H9 (cell line): Measurements from ENCODE around the gene HOXC12. TPM values are rescaled to one million over a fixed set of nuclear protein-coding genes. Genes with fewer than 3 reads are reported as not detected.

Experiments used
- DNase-seq: peaks from one replicate; pipeline ENCODE4 v3.0.0-alpha.2; 2017
- H2AFZ ChIP-seq: one replicate; pipeline ENCODE4 v1.6.1; 2013; ENCODE audit warnings: mild to moderate bottlenecking, low read length, control low read depth, moderate library complexity
- H2AK5ac ChIP-seq: 2 replicates; pipeline ENCODE4 v1.6.1; 2013; ENCODE audit warnings: low read length, control low read depth, mixed read lengths; ENCODE audit not compliant: insufficient read length
- H2BK120ac ChIP-seq: one replicate; pipeline ENCODE4 v1.6.1; 2013; ENCODE audit warnings: low read depth, mild to moderate bottlenecking, low read length, control low read depth, inconsistent platforms; ENCODE audit not compliant: poor library complexity, severe bottlenecking
- H2BK12ac ChIP-seq: 2 replicates; pipeline ENCODE4 v1.6.1; 2013; ENCODE audit warnings: low read length, control low read depth, mixed read lengths, low read depth; ENCODE audit not compliant: insufficient read length
- H2BK15ac ChIP-seq: 2 replicates; pipeline ENCODE4 v1.6.1; 2013; ENCODE audit warnings: low read depth, low read length, control low read depth
- H2BK20ac ChIP-seq: one replicate; pipeline ENCODE4 v1.6.1; 2013; ENCODE audit warnings: low read depth, mild to moderate bottlenecking, low read length, control low read depth, inconsistent platforms; ENCODE audit not compliant: poor library complexity, severe bottlenecking
- H2BK5ac ChIP-seq: 2 replicates; pipeline ENCODE4 v1.6.1; 2013; ENCODE audit warnings: low read length, control low read depth, mixed read lengths; ENCODE audit not compliant: insufficient read length
- H3K14ac ChIP-seq: 2 replicates; pipeline ENCODE4 v1.6.1; 2013; ENCODE audit warnings: low read length, control low read depth; ENCODE audit not compliant: insufficient read depth
- H3K18ac ChIP-seq: 2 replicates; pipeline ENCODE4 v1.6.1; 2013; ENCODE audit warnings: low read depth, mild to moderate bottlenecking, mixed read lengths, low read length, control low read depth; ENCODE audit not compliant: insufficient read length
- H3K23ac ChIP-seq: 2 replicates; pipeline ENCODE4 v1.6.1; 2013; ENCODE audit warnings: low read length, control low read depth, mixed read lengths, low read depth; ENCODE audit not compliant: insufficient read length
- H3K23me2 ChIP-seq: 2 replicates; pipeline ENCODE4 v1.6.1; 2013; ENCODE audit warnings: low read depth, mild to moderate bottlenecking, mixed read lengths, low read length, control low read depth; ENCODE audit not compliant: insufficient read length, poor library complexity, severe bottlenecking
- H3K27ac ChIP-seq: 2 replicates; pipeline ENCODE4 v1.5.1; 2013; ENCODE audit warnings: low read length, control low read depth, mixed read lengths, low read depth; ENCODE audit not compliant: insufficient read length
- H3K27me3 ChIP-seq: 2 replicates; pipeline ENCODE4 v1.6.1; 2013; ENCODE audit warnings: low read length, control low read depth, inconsistent platforms; ENCODE audit not compliant: insufficient read depth
- H3K4ac ChIP-seq: 2 replicates; pipeline ENCODE4 v1.6.1; 2013; ENCODE audit warnings: low read depth, mild to moderate bottlenecking, control low read depth, inconsistent platforms, low read length, moderate library complexity
- H3K4me1 ChIP-seq: 2 replicates; pipeline ENCODE4 v1.6.1; 2013; ENCODE audit warnings: low read length, control low read depth, inconsistent platforms; ENCODE audit not compliant: insufficient read depth
- H3K4me2 ChIP-seq: 2 replicates; pipeline ENCODE4 v1.6.1; 2013; ENCODE audit warnings: low read length, control low read depth, mixed read lengths; ENCODE audit not compliant: insufficient read length, insufficient read depth
- H3K56ac ChIP-seq: 2 replicates; pipeline ENCODE4 v1.6.1; 2013; ENCODE audit warnings: low read depth, mild to moderate bottlenecking, mixed read lengths, low read length, control low read depth; ENCODE audit not compliant: insufficient read length
- H3K79me1 ChIP-seq: 2 replicates; pipeline ENCODE4 v1.6.1; 2013; ENCODE audit warnings: low read depth, mild to moderate bottlenecking, moderate library complexity, low read length, control low read depth, inconsistent platforms; ENCODE audit not compliant: insufficient read depth, poor library complexity, severe bottlenecking
- H3K79me2 ChIP-seq: 2 replicates; pipeline ENCODE4 v1.6.1; 2013; ENCODE audit warnings: low read length, control low read depth, inconsistent platforms; ENCODE audit not compliant: insufficient read depth
- H3K9ac ChIP-seq: 2 replicates; pipeline ENCODE4 v1.6.1; 2013; ENCODE audit warnings: low read length, control low read depth, mixed read lengths; ENCODE audit not compliant: insufficient read length; ENCODE audit errors: extremely low read depth
- H3K9me3 ChIP-seq: one replicate; pipeline ENCODE4 v1.6.1; 2013; ENCODE audit warnings: low read depth, low read length, inconsistent platforms; ENCODE audit not compliant: control insufficient read depth
- H3T11ph ChIP-seq: one replicate; pipeline ENCODE4 v1.6.1; 2013; ENCODE audit warnings: mild to moderate bottlenecking, low read length, control low read depth, inconsistent platforms
- H4K20me1 ChIP-seq: one replicate; pipeline ENCODE4 v1.6.1; 2013; ENCODE audit not compliant: control insufficient read depth, insufficient read length, insufficient read depth
- H4K5ac ChIP-seq: 2 replicates; pipeline ENCODE4 v1.6.1; 2013; ENCODE audit warnings: low read depth, mild to moderate bottlenecking, mixed read lengths, low read length, control low read depth; ENCODE audit not compliant: insufficient read length
- H4K8ac ChIP-seq: replicated peaks from 2 replicates; pipeline ENCODE4 v1.6.1; 2013; ENCODE audit warnings: low read length, control low read depth, mixed read lengths, low read depth; ENCODE audit not compliant: insufficient read length
- H4K91ac ChIP-seq: 2 replicates; pipeline ENCODE4 v1.6.1; 2013; ENCODE audit warnings: low read depth, mild to moderate bottlenecking, moderate library complexity, mixed read lengths, low read length, control low read depth; ENCODE audit not compliant: insufficient read length
- H3K27ac Mint-ChIP-seq, 3 experiments: 2 replicates in 2 of 3; 3 replicates in 1 of 3; pipeline ENCODE4 v1.8.0; 2020 to 2021; ENCODE audit warnings: mixed read lengths in 3 of 3, mild to moderate bottlenecking in 1 of 3, moderate library complexity in 1 of 3
- H3K27me3 Mint-ChIP-seq: 2 replicates; pipeline ENCODE4 v1.8.0; 2021; ENCODE audit warnings: low read depth, mild to moderate bottlenecking, moderate library complexity, mixed read lengths
- H3K36me3 Mint-ChIP-seq, 3 experiments: 2 replicates in 2 of 3; 3 replicates in 1 of 3; pipeline ENCODE4 v1.8.0; 2020 to 2021; ENCODE audit warnings: low read depth in 3 of 3, mixed read lengths in 3 of 3; ENCODE audit not compliant: insufficient read depth in 1 of 3
- H3K4me1 Mint-ChIP-seq, 2 experiments: 2 replicates each; pipeline ENCODE4 v1.8.0; 2020; ENCODE audit warnings: mixed read lengths in 2 of 2
- H3K4me3 Mint-ChIP-seq, 2 experiments: 2 replicates in 1 of 2; 3 replicates in 1 of 2; pipeline ENCODE4 v1.8.0; 2020 to 2021; ENCODE audit warnings: mild to moderate bottlenecking in 2 of 2, mixed read lengths in 2 of 2, moderate library complexity in 1 of 2
- H3K9me3 Mint-ChIP-seq, 2 experiments: 2 replicates in 1 of 2; 3 replicates in 1 of 2; pipeline ENCODE4 v1.8.0; 2020; ENCODE audit warnings: mild to moderate bottlenecking in 2 of 2, mixed read lengths in 2 of 2, moderate library complexity in 1 of 2
- CTCF ChIP-seq: fragments of 200-600 bp; sonication (generic); conservative IDR thresholded peaks from 3 replicates; pipeline ENCODE4 v1.8.0; 2021; ENCODE audit warnings: antibody characterized with exemption, mild to moderate bottlenecking
- WGBS: extraction: QIAGEN DNeasy Blood & Tissue Kit; methylation state at CpG from one replicate; pipeline ENCODE4 v1.1.7; 2013; ENCODE audit warnings: missing lambda C conversion rate, low lambda C conversion rate, mixed read lengths; ENCODE audit not compliant: insufficient read length; ENCODE audit errors: extremely low coverage; 5-methylcytosine and 5-hydroxymethylcytosine counted together
- total RNA-seq: library from RNA; stranded (reverse); gene quantifications from 2 replicates; pipeline ENCODE4 v1.2.1, GENCODE V29; 2021

HOXC12 gene
- total RNA-seq, 1 experiment from 2014 or later = not detected

- H3K4me2 ChIP-seq = no peak overlapping the region
- no peak overlapping the region for H2BK120ac ChIP-seq
- H3K18ac ChIP-seq = no peak overlapping the region
- H3K14ac ChIP-seq = no peak overlapping the region
- no peak overlapping the region for H3K9ac ChIP-seq
- no peak overlapping the region for H2AFZ ChIP-seq
- no peak overlapping the region for H3K27ac Mint-ChIP-seq
- no peak overlapping the region for H2AK5ac ChIP-seq
- H3K79me2 ChIP-seq = no peaks in the 10 kb centered on the region
- H3K79me1 ChIP-seq = no peaks in the 10 kb centered on the region
- no peaks in the 10 kb centered on the region for H3K4me1 ChIP-seq
- WGBS = no CpG with 5 or more reads among the region's 21 CpGs
- H4K91ac ChIP-seq = no peak overlapping the region
- H3K23ac ChIP-seq = no peak overlapping the region
- no peak overlapping the region for H4K8ac ChIP-seq
- H3K23me2 ChIP-seq = no peaks in the 10 kb centered on the region
- H3K27me3 Mint-ChIP-seq = peaks cover 100% of the 10 kb centered on the region
- H2BK12ac ChIP-seq = no peak overlapping the region
- no peak for TF ChIP-seq CTCF
- H2BK5ac ChIP-seq = no peak overlapping the region
- H3T11ph ChIP-seq = no peak overlapping the region
- H4K20me1 ChIP-seq = no peaks in the 10 kb centered on the region
- H3K56ac ChIP-seq = no peak overlapping the region
- no peaks in the 10 kb centered on the region for H3K9me3 ChIP-seq
- H3K9me3 Mint-ChIP-seq = peaks cover 3 to 11% of the 10 kb centered on the region in 2 experiments; a peak in 4 of 5 replicates
- H2BK20ac ChIP-seq = no peak overlapping the region
- no peak overlapping the region for H2BK15ac ChIP-seq
- no peak overlapping the region for H3K27ac ChIP-seq
- peaks cover 96% of the 10 kb centered on the region for H3K27me3 ChIP-seq
- H3K4me3 Mint-ChIP-seq = no peak overlapping the region; a peak in 1 of 5 replicates
- H3K4me1 Mint-ChIP-seq = peaks cover 3 to 8% of the 10 kb centered on the region in 2 experiments; a peak in 2 of 4 replicates
- no peak for DNase-seq
- no peaks in the 10 kb centered on the region; a peak in 2 of 7 replicates for H3K36me3 Mint-ChIP-seq
- H3K4ac ChIP-seq = no peak overlapping the region
- no peak overlapping the region for H4K5ac ChIP-seq
Measured at GRCh38 chr12:53985692-53985993, 30.9 kb downstream of the HOXC12 start.
